H9 (cell line): ENCODE results near the gene FAM222B. TPM values are rescaled to one million over a fixed set of nuclear protein-coding genes. Genes with fewer than 3 reads are reported as not detected.
"Not testable (repeated sequence)": the region's sequence is repeated elsewhere in the genome, so short reads cannot be mapped to it uniquely, and the experiment has no call there.

Experiments used
- DNase-seq: peaks from one replicate; pipeline ENCODE4 v3.0.0-alpha.2; 2017
- H2AFZ ChIP-seq: one replicate; pipeline ENCODE4 v1.6.1; 2013; ENCODE audit warnings: mild to moderate bottlenecking, low read length, control low read depth, moderate library complexity
- H2AK5ac ChIP-seq: 2 replicates; pipeline ENCODE4 v1.6.1; 2013; ENCODE audit warnings: low read length, control low read depth, mixed read lengths; ENCODE audit not compliant: insufficient read length
- H2BK120ac ChIP-seq: one replicate; pipeline ENCODE4 v1.6.1; 2013; ENCODE audit warnings: low read depth, mild to moderate bottlenecking, low read length, control low read depth, inconsistent platforms; ENCODE audit not compliant: poor library complexity, severe bottlenecking
- H2BK12ac ChIP-seq: 2 replicates; pipeline ENCODE4 v1.6.1; 2013; ENCODE audit warnings: low read length, control low read depth, mixed read lengths, low read depth; ENCODE audit not compliant: insufficient read length
- H2BK15ac ChIP-seq: 2 replicates; pipeline ENCODE4 v1.6.1; 2013; ENCODE audit warnings: low read depth, low read length, control low read depth
- H2BK20ac ChIP-seq: one replicate; pipeline ENCODE4 v1.6.1; 2013; ENCODE audit warnings: low read depth, mild to moderate bottlenecking, low read length, control low read depth, inconsistent platforms; ENCODE audit not compliant: poor library complexity, severe bottlenecking
- H2BK5ac ChIP-seq: 2 replicates; pipeline ENCODE4 v1.6.1; 2013; ENCODE audit warnings: low read length, control low read depth, mixed read lengths; ENCODE audit not compliant: insufficient read length
- H3K14ac ChIP-seq: 2 replicates; pipeline ENCODE4 v1.6.1; 2013; ENCODE audit warnings: low read length, control low read depth; ENCODE audit not compliant: insufficient read depth
- H3K18ac ChIP-seq: 2 replicates; pipeline ENCODE4 v1.6.1; 2013; ENCODE audit warnings: low read depth, mild to moderate bottlenecking, mixed read lengths, low read length, control low read depth; ENCODE audit not compliant: insufficient read length
- H3K23ac ChIP-seq: 2 replicates; pipeline ENCODE4 v1.6.1; 2013; ENCODE audit warnings: low read length, control low read depth, mixed read lengths, low read depth; ENCODE audit not compliant: insufficient read length
- H3K23me2 ChIP-seq: 2 replicates; pipeline ENCODE4 v1.6.1; 2013; ENCODE audit warnings: low read depth, mild to moderate bottlenecking, mixed read lengths, low read length, control low read depth; ENCODE audit not compliant: insufficient read length, poor library complexity, severe bottlenecking
- H3K27ac ChIP-seq: 2 replicates; pipeline ENCODE4 v1.5.1; 2013; ENCODE audit warnings: low read length, control low read depth, mixed read lengths, low read depth; ENCODE audit not compliant: insufficient read length
- H3K27me3 ChIP-seq: 2 replicates; pipeline ENCODE4 v1.6.1; 2013; ENCODE audit warnings: low read length, control low read depth, inconsistent platforms; ENCODE audit not compliant: insufficient read depth
- H3K4ac ChIP-seq: 2 replicates; pipeline ENCODE4 v1.6.1; 2013; ENCODE audit warnings: low read depth, mild to moderate bottlenecking, control low read depth, inconsistent platforms, low read length, moderate library complexity
- H3K4me1 ChIP-seq: 2 replicates; pipeline ENCODE4 v1.6.1; 2013; ENCODE audit warnings: low read length, control low read depth, inconsistent platforms; ENCODE audit not compliant: insufficient read depth
- H3K4me2 ChIP-seq: 2 replicates; pipeline ENCODE4 v1.6.1; 2013; ENCODE audit warnings: low read length, control low read depth, mixed read lengths; ENCODE audit not compliant: insufficient read length, insufficient read depth
- H3K56ac ChIP-seq: 2 replicates; pipeline ENCODE4 v1.6.1; 2013; ENCODE audit warnings: low read depth, mild to moderate bottlenecking, mixed read lengths, low read length, control low read depth; ENCODE audit not compliant: insufficient read length
- H3K79me1 ChIP-seq: 2 replicates; pipeline ENCODE4 v1.6.1; 2013; ENCODE audit warnings: low read depth, mild to moderate bottlenecking, moderate library complexity, low read length, control low read depth, inconsistent platforms; ENCODE audit not compliant: insufficient read depth, poor library complexity, severe bottlenecking
- H3K79me2 ChIP-seq: 2 replicates; pipeline ENCODE4 v1.6.1; 2013; ENCODE audit warnings: low read length, control low read depth, inconsistent platforms; ENCODE audit not compliant: insufficient read depth
- H3K9ac ChIP-seq: 2 replicates; pipeline ENCODE4 v1.6.1; 2013; ENCODE audit warnings: low read length, control low read depth, mixed read lengths; ENCODE audit not compliant: insufficient read length; ENCODE audit errors: extremely low read depth
- H3K9me3 ChIP-seq: one replicate; pipeline ENCODE4 v1.6.1; 2013; ENCODE audit warnings: low read depth, low read length, inconsistent platforms; ENCODE audit not compliant: control insufficient read depth
- H3T11ph ChIP-seq: one replicate; pipeline ENCODE4 v1.6.1; 2013; ENCODE audit warnings: mild to moderate bottlenecking, low read length, control low read depth, inconsistent platforms
- H4K20me1 ChIP-seq: one replicate; pipeline ENCODE4 v1.6.1; 2013; ENCODE audit not compliant: control insufficient read depth, insufficient read length, insufficient read depth
- H4K5ac ChIP-seq: 2 replicates; pipeline ENCODE4 v1.6.1; 2013; ENCODE audit warnings: low read depth, mild to moderate bottlenecking, mixed read lengths, low read length, control low read depth; ENCODE audit not compliant: insufficient read length
- H4K8ac ChIP-seq: replicated peaks from 2 replicates; pipeline ENCODE4 v1.6.1; 2013; ENCODE audit warnings: low read length, control low read depth, mixed read lengths, low read depth; ENCODE audit not compliant: insufficient read length
- H4K91ac ChIP-seq: 2 replicates; pipeline ENCODE4 v1.6.1; 2013; ENCODE audit warnings: low read depth, mild to moderate bottlenecking, moderate library complexity, mixed read lengths, low read length, control low read depth; ENCODE audit not compliant: insufficient read length
- H3K27ac Mint-ChIP-seq, 3 experiments: 2 replicates in 2 of 3; 3 replicates in 1 of 3; pipeline ENCODE4 v1.8.0; 2020 to 2021; ENCODE audit warnings: mixed read lengths in 3 of 3, mild to moderate bottlenecking in 1 of 3, moderate library complexity in 1 of 3
- H3K27me3 Mint-ChIP-seq: 2 replicates; pipeline ENCODE4 v1.8.0; 2021; ENCODE audit warnings: low read depth, mild to moderate bottlenecking, moderate library complexity, mixed read lengths
- H3K36me3 Mint-ChIP-seq, 3 experiments: 2 replicates in 2 of 3; 3 replicates in 1 of 3; pipeline ENCODE4 v1.8.0; 2020 to 2021; ENCODE audit warnings: low read depth in 3 of 3, mixed read lengths in 3 of 3; ENCODE audit not compliant: insufficient read depth in 1 of 3
- H3K4me1 Mint-ChIP-seq, 2 experiments: 2 replicates each; pipeline ENCODE4 v1.8.0; 2020; ENCODE audit warnings: mixed read lengths in 2 of 2
- H3K4me3 Mint-ChIP-seq, 2 experiments: 2 replicates in 1 of 2; 3 replicates in 1 of 2; pipeline ENCODE4 v1.8.0; 2020 to 2021; ENCODE audit warnings: mild to moderate bottlenecking in 2 of 2, mixed read lengths in 2 of 2, moderate library complexity in 1 of 2
- H3K9me3 Mint-ChIP-seq, 2 experiments: 2 replicates in 1 of 2; 3 replicates in 1 of 2; pipeline ENCODE4 v1.8.0; 2020; ENCODE audit warnings: mild to moderate bottlenecking in 2 of 2, mixed read lengths in 2 of 2, moderate library complexity in 1 of 2
- WGBS: extraction: QIAGEN DNeasy Blood & Tissue Kit; methylation state at CpG from one replicate; pipeline ENCODE4 v1.1.7; 2013; ENCODE audit warnings: missing lambda C conversion rate, low lambda C conversion rate, mixed read lengths; ENCODE audit not compliant: insufficient read length; ENCODE audit errors: extremely low coverage; 5-methylcytosine and 5-hydroxymethylcytosine counted together
- total RNA-seq: library from RNA; stranded (reverse); gene quantifications from 2 replicates; pipeline ENCODE4 v1.2.1, GENCODE V29; 2021
- TF ChIP-seq, protein P1 (sequence below): fragments of 200-600 bp; sonication (generic); conservative IDR thresholded peaks from 3 replicates; pipeline ENCODE4 v1.8.0; 2021; ENCODE audit warnings: antibody characterized with exemption, mild to moderate bottlenecking

Gene FAM222B
- total RNA-seq, 1 experiment from 2014 or later, result 76.1 TPM

DNA sequence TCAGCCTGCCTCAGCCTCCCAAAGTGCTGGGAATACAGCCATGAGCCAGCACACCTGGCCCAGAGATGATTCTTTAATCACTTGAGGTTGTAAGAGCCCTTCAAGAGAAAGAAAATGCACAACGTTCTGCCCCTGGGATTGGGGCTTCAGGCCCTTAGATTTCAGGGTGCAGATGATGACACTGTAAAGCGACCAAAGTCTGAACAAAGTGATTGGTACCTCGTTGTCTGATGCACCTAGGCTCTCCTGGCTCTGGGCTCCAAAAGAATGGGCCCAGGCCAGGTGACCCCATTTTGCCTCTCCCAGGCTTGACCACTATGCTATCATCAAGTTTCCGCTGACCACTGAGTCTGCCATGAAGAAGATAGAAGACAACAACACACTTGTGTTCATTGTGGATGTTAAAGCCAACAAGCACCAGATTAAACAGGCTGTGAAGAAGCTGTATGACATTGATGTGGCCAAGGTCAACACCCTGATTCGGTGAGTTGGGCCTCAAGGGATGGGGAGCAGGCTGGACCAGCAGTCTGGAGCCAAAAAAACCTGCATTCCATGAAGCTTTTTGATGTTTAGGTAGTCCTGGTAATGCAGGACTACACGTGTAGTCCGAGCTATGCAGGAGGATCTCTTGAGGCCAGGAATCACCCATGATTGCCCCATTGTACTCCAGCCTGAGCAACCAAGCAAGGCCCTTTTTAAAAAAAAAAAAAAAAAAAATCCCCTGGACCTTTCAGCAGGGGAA is 120.0 kb downstream of the FAM222B start:
- Histone ChIP-seq H2BK5ac (no peak overlapping the region), H3K18ac (no peak overlapping the region), H2AFZ (no peak overlapping the region), H3K79me1 (peaks cover 3% of the 10 kb centered on the region), H3K4ac (no peak overlapping the region), H3K4me2 (peak overlapping the region; percentile 90), H3K27ac (no peak overlapping the region), H3K4me1 (0 out of 2 replicates have a peak, but pooled peaks cover 7% of the 10 kb centered on the region), H3K23me2 (peaks cover 39% of the 10 kb centered on the region), H3K23ac (no peak overlapping the region), H2BK15ac (no peak overlapping the region), H4K20me1 (no peaks in the 10 kb centered on the region), H4K5ac (no peak overlapping the region), H2BK12ac (no peak overlapping the region), H3K27me3 (no peaks in the 10 kb centered on the region), H3K9me3 (no peaks in the 10 kb centered on the region), H2AK5ac (no peak overlapping the region), H3K79me2 (peaks cover 14% of the 10 kb centered on the region; the same call in 1 of the 2 replicates), H2BK20ac (no peak overlapping the region), H3K14ac (no peak overlapping the region), H2BK120ac (no peak overlapping the region), H3T11ph (no peak overlapping the region), H3K56ac (no peak overlapping the region), H4K8ac (no peak overlapping the region), H4K91ac (no peak overlapping the region), H3K9ac (peak overlapping the region; percentile 28)
- TF ChIP-seq, protein P1, sequence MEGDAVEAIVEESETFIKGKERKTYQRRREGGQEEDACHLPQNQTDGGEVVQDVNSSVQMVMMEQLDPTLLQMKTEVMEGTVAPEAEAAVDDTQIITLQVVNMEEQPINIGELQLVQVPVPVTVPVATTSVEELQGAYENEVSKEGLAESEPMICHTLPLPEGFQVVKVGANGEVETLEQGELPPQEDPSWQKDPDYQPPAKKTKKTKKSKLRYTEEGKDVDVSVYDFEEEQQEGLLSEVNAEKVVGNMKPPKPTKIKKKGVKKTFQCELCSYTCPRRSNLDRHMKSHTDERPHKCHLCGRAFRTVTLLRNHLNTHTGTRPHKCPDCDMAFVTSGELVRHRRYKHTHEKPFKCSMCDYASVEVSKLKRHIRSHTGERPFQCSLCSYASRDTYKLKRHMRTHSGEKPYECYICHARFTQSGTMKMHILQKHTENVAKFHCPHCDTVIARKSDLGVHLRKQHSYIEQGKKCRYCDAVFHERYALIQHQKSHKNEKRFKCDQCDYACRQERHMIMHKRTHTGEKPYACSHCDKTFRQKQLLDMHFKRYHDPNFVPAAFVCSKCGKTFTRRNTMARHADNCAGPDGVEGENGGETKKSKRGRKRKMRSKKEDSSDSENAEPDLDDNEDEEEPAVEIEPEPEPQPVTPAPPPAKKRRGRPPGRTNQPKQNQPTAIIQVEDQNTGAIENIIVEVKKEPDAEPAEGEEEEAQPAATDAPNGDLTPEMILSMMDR, result no peak
- no peak for DNase-seq
- H3K36me3 Mint-ChIP-seq, result peaks cover 45 to 56% (median 49%) of the 10 kb centered on the region in 3 experiments
- no peaks in the 10 kb centered on the region; a peak in 2 of 5 replicates for H3K9me3 Mint-ChIP-seq
- peaks cover 41 to 62% of the 10 kb centered on the region in 2 experiments for H3K4me1 Mint-ChIP-seq
- WGBS, result no CpG with 5 or more reads among the region's 7 CpGs
- H3K27me3 Mint-ChIP-seq, result no peaks in the 10 kb centered on the region; the same call in 1 of the 2 replicates
- peak overlapping the region; percentile 99 for H3K4me3 Mint-ChIP-seq
- peak overlapping the region in 2 of 3 experiments; percentile 68 to 95; a peak in 3 of 7 replicates for H3K27ac Mint-ChIP-seq

GRCh38 chr17:28720997-28721329 is 121.6 kb downstream of the FAM222B start:
- H3K18ac ChIP-seq, H3K79me1 ChIP-seq, H4K5ac ChIP-seq, H3K23ac ChIP-seq, H2BK120ac ChIP-seq, H2BK12ac ChIP-seq, H2AK5ac ChIP-seq, H2AFZ ChIP-seq, H3K27me3 ChIP-seq, H3K9me3 Mint-ChIP-seq, H4K8ac ChIP-seq, H3K14ac ChIP-seq, H3K9me3 ChIP-seq, H4K20me1 ChIP-seq, H3K56ac ChIP-seq, H2BK5ac ChIP-seq, H3K4me1 ChIP-seq, H4K91ac ChIP-seq, DNase-seq, H3K27ac ChIP-seq, H3K4ac ChIP-seq, H2BK20ac ChIP-seq, H3T11ph ChIP-seq, H2BK15ac ChIP-seq, H3K27me3 Mint-ChIP-seq: not testable (repeated sequence)
- Histone ChIP-seq H3K9ac (peak overlapping the region; percentile 84), H3K4me2 (peak overlapping the region; percentile 90), H3K79me2 (peaks cover 24% of the 10 kb centered on the region; the same call in 1 of the 2 replicates), H3K23me2 (peaks cover 36% of the 10 kb centered on the region)
- Mint-ChIP-seq H3K36me3 (peaks cover 45 to 60% (median 50%) of the 10 kb centered on the region in 3 experiments), H3K27ac (peak overlapping the region; percentile 99 to 100 (median 100); a peak in 5 of 7 replicates), H3K4me3 (peak overlapping the region; percentile 99), H3K4me1 (peaks cover 45 to 69% of the 10 kb centered on the region in 2 experiments)
- no CpG with 5 or more reads among the region's 19 CpGs for WGBS
